Measurements from ENCODE around the gene NOS3. TPM values are rescaled to one million over a fixed set of nuclear protein-coding genes. Genes with fewer than 3 reads are reported as not detected.

Gene NOS3
- total RNA-seq, 2 donors from 2014 or later: 4.0 to 4.2 TPM

DNA sequence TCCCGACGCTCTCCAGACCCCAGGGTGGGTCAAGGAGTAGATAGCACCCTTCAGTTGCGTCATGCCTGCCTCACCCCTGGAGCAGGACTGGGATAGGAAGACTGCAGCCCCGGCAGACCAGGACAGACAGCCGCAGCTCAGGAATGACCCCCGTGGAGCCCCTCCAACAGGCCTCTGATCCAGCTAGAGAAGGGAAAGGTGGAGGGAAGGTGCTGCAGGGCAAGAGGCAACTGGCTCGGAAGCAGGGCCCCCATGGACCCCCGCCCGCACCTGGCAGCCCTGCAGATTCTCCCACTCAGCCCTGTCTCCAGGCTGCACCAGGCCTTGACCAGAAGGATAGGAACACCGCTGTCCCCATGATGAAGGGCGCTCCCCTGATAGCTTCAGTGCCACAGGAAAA lies 20.4 kb upstream of the NOS3 start:
- TF ChIP-seq, protein P1, sequence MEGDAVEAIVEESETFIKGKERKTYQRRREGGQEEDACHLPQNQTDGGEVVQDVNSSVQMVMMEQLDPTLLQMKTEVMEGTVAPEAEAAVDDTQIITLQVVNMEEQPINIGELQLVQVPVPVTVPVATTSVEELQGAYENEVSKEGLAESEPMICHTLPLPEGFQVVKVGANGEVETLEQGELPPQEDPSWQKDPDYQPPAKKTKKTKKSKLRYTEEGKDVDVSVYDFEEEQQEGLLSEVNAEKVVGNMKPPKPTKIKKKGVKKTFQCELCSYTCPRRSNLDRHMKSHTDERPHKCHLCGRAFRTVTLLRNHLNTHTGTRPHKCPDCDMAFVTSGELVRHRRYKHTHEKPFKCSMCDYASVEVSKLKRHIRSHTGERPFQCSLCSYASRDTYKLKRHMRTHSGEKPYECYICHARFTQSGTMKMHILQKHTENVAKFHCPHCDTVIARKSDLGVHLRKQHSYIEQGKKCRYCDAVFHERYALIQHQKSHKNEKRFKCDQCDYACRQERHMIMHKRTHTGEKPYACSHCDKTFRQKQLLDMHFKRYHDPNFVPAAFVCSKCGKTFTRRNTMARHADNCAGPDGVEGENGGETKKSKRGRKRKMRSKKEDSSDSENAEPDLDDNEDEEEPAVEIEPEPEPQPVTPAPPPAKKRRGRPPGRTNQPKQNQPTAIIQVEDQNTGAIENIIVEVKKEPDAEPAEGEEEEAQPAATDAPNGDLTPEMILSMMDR (IDR thresholded peaks at IDR 0.05): no peak
- Histone ChIP-seq H3K9ac (ENCODE audit: low read depth in 2 of 2, low read length in 2 of 2) (no peak overlapping the region), H3K4me3 (no peak overlapping the region), H3K27ac (no peak overlapping the region), H3K36me3 (no peaks in the 10 kb centered on the region), H3K4me1 (no peaks in the 10 kb centered on the region), H3K9me3 (no peaks in the 10 kb centered on the region), H3K27me3 (no peaks in the 10 kb centered on the region)
- intact Hi-C loops (cut with DNase I): no loop called here
- no peak for DNase-seq

DNA sequence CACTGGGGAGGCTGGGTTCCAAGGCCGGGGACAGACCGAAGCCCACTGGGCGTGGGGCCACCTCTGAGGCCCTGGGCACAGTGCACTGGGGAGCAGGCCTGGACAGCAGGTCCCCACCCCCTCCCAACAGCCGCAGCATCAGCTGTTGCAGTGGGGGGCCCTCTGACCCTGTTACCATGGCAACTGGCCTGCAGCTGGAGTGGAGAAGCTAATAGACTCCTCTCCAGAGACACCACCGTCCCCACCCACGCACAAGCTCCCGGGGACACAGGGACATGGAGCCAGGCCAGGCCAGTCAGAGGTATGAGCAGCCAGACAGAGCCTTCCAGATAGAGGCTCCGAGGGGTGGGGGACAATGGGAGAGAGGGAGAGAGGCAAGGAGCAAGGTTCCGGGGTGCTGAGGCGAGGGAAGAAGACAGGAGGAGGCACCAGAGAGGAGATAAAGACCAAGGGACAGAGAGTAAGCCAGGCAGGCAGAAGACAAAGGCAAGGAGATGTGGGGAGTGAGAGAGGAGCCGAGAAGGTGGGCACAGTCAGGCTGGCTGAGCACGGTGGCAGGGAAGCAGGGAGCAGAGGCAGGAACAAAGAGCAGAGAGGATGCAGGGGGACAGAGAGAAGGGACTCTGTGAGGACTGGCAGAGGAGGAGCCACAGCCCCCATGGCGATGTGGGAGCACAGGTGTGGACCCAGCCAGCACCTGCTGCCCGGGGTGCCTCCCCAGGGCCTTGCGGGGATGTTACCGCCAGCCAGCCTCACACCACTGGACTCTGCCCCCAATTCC lies 19.4 kb upstream of the NOS3 start:
- intact Hi-C loops (cut with DNase I): no loop called here
- no peak overlapping the region for H3K4me3 ChIP-seq
- H3K27ac ChIP-seq: no peak overlapping the region
- no peaks in the 10 kb centered on the region for H3K36me3 ChIP-seq
- H3K27me3 ChIP-seq: no peaks in the 10 kb centered on the region
- DNase-seq: no peak
- no peaks in the 10 kb centered on the region for H3K9me3 ChIP-seq
- H3K4me1 ChIP-seq: no peaks in the 10 kb centered on the region
- TF ChIP-seq, protein P1 (IDR thresholded peaks at IDR 0.05): no peak
- no peak overlapping the region for H3K9ac ChIP-seq (ENCODE audit: low read depth in 2 of 2, low read length in 2 of 2)

GRCh38 chr7:150972023-150972468 lies 18.8 kb upstream of the NOS3 start:
- TF ChIP-seq, protein P1 (IDR thresholded peaks at IDR 0.05): no peak
- Histone ChIP-seq H3K27ac (no peak overlapping the region), H3K9ac (ENCODE audit: low read depth in 2 of 2, low read length in 2 of 2) (no peak overlapping the region), H3K9me3 (no peaks in the 10 kb centered on the region), H3K4me3 (no peak overlapping the region), H3K4me1 (no peaks in the 10 kb centered on the region), H3K36me3 (no peaks in the 10 kb centered on the region), H3K27me3 (peaks cover 4% of the 10 kb centered on the region)
- intact Hi-C loops (cut with DNase I): no loop called here
- DNase-seq: no peak

GRCh38 chr7:150972741-150973140 lies 18.1 kb upstream of the NOS3 start:
- no peak for DNase-seq
- Histone ChIP-seq H3K36me3 (no peaks in the 10 kb centered on the region), H3K27ac (no peak overlapping the region), H3K9ac (ENCODE audit: low read depth in 2 of 2, low read length in 2 of 2) (no peak overlapping the region), H3K9me3 (no peaks in the 10 kb centered on the region), H3K4me3 (no peak overlapping the region), H3K4me1 (no peaks in the 10 kb centered on the region), H3K27me3 (peaks cover 10% of the 10 kb centered on the region)
- TF ChIP-seq, protein P1 (IDR thresholded peaks at IDR 0.05): no peak
- intact Hi-C loops (cut with DNase I): no loop called here

- intact Hi-C loops (cut with DNase I): no loop called here
- H3K36me3 ChIP-seq: no peaks in the 10 kb centered on the region
- H3K4me3 ChIP-seq: peak overlapping the region; percentile 42
- peak overlapping the region; percentile 35 to 58 for H3K9ac ChIP-seq (ENCODE audit: low read depth in 2 of 2, low read length in 2 of 2)
- peak; percentile 85 for DNase-seq
- H3K27ac ChIP-seq: peak overlapping the region; percentile 62
- no peaks in the 10 kb centered on the region for H3K9me3 ChIP-seq
- TF ChIP-seq, protein P1 (IDR thresholded peaks at IDR 0.05): no peak
- H3K27me3 ChIP-seq: peaks cover 10% of the 10 kb centered on the region
- no peaks in the 10 kb centered on the region for H3K4me1 ChIP-seq
These were observed 17.0 kb upstream of the NOS3 start for GRCh38 chr7:150973571-150974451.

Data from colonic mucosa (tissue), 4 donors.